NCI-H128 (cell line): ENCODE results near the gene GLCE.

Experiments
- DNase-seq: peaks from one replicate; lab custom pipeline; 2025; ENCODE audit not compliant: unreplicated experiment; lab: John Stamatoyannopoulos, UW

GLCE gene

GRCh38 chr15:69194025-69194827 is 33.8 kb downstream of the GLCE start:
- DNase-seq = no peak

GRCh38 chr15:69194854-69195253 is 34.4 kb downstream of the GLCE start:
- no peak for DNase-seq

- DNase-seq = no peak
These were observed 40.7 kb downstream of the GLCE start for GRCh38 chr15:69200832-69201745.

GRCh38 chr15:69206079-69206478 is 45.6 kb downstream of the GLCE start:
- DNase-seq = no peak

GRCh38 chr15:69209661-69210060 is 49.2 kb downstream of the GLCE start:
- no peak for DNase-seq

- DNase-seq = no peak
These were observed 50.1 kb downstream of the GLCE start for GRCh38 chr15:69210574-69210973.

GRCh38 chr15:69213786-69214185 is 53.4 kb downstream of the GLCE start:
- DNase-seq = no peak

GRCh38 chr15:69215314-69216035 is 55.0 kb downstream of the GLCE start:
- DNase-seq = no peak

- DNase-seq = no peak
These were observed 56.9 kb downstream of the GLCE start for GRCh38 chr15:69217381-69217780.

- DNase-seq = no peak
These were observed 59.3 kb downstream of the GLCE start for GRCh38 chr15:69219690-69220089.

- DNase-seq = no peak
These were observed 61.6 kb downstream of the GLCE start for GRCh38 chr15:69222002-69222474.

GRCh38 chr15:69223083-69223813 is 62.8 kb downstream of the GLCE start:
- no peak for DNase-seq

GRCh38 chr15:69224383-69224782 is 63.9 kb downstream of the GLCE start:
- no peak for DNase-seq

GRCh38 chr15:69225355-69226022 is 65.1 kb downstream of the GLCE start:
- no peak for DNase-seq

- no peak for DNase-seq
These were observed 65.6 kb downstream of the GLCE start for GRCh38 chr15:69226023-69226355.

- no peak for DNase-seq
These were observed 71.7 kb downstream of the GLCE start for GRCh38 chr15:69232144-69232543.

GRCh38 chr15:69232765-69233164 is 72.3 kb downstream of the GLCE start:
- no peak for DNase-seq

GRCh38 chr15:69234676-69235075 is 74.2 kb downstream of the GLCE start:
- no peak for DNase-seq

- no peak for DNase-seq
These were observed 76.1 kb downstream of the GLCE start for GRCh38 chr15:69236505-69236904.

- DNase-seq = no peak
These were observed 77.3 kb downstream of the GLCE start for GRCh38 chr15:69237718-69238117.
